Measurements from ENCODE around the gene NR1D2.

DNA sequence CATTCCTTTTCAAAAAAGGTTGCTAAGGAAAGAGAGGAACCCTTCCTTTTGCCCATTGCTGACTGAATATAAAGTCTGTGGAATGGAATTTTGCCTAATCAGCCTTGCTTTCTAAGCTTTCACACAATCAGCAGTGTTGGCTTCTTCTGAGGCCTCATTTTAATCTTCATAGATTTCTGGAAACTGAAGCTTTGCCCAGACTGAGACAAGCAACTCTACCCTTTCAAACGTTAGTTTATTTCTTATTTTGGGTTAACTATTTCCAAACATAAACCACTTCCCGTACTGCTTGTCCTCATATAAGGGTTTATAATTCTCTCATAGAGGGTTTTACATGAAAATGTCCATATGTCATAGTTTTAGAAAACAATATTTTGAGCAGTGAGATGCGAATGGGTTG is 82.9 kb downstream of the NR1D2 start:
- TF ChIP-seq, protein P1, sequence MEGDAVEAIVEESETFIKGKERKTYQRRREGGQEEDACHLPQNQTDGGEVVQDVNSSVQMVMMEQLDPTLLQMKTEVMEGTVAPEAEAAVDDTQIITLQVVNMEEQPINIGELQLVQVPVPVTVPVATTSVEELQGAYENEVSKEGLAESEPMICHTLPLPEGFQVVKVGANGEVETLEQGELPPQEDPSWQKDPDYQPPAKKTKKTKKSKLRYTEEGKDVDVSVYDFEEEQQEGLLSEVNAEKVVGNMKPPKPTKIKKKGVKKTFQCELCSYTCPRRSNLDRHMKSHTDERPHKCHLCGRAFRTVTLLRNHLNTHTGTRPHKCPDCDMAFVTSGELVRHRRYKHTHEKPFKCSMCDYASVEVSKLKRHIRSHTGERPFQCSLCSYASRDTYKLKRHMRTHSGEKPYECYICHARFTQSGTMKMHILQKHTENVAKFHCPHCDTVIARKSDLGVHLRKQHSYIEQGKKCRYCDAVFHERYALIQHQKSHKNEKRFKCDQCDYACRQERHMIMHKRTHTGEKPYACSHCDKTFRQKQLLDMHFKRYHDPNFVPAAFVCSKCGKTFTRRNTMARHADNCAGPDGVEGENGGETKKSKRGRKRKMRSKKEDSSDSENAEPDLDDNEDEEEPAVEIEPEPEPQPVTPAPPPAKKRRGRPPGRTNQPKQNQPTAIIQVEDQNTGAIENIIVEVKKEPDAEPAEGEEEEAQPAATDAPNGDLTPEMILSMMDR (IDR thresholded peaks at IDR 0.05; ENCODE audit: low read depth, low read length, poor library complexity, severe bottlenecking) = no peak
- TF ChIP-seq EZH2phosphoT487 (IDR thresholded peaks at IDR 0.05; ENCODE audit: borderline replicate concordance, low read length) = no peak

Data from DOHH2 (cell line).